ENCODE results near the gene PMM1.

GRCh38 chr22:41568811-41569210 lies 20.8 kb downstream of the PMM1 start:
- no peak for TF ChIP-seq CTCF (IDR thresholded peaks at IDR 0.05)
- TF ChIP-seq ZFX (IDR thresholded peaks at IDR 0.05; ENCODE audit: borderline replicate concordance), result no peak

Measured in 22Rv1 (cell line).